Heart left ventricle (tissue), 13 donors: ENCODE results near the gene DUSP16.

Source experiments
- POLR2A ChIP-seq, 2 donors: fragments of 450-650 bp; IDR thresholded peaks; one replicate each; pipeline ENCODE4 v1.6.1; 2017; ENCODE audit warnings: antibody characterized with exemption in 2 of 2, mild to moderate bottlenecking in 2 of 2, moderate library complexity in 2 of 2
- TF ChIP-seq, protein P1 (sequence below), 12 donors: fragments of 200-600 bp; sonication (generic) in 4 of 12; IDR thresholded peaks; one replicate each; pipeline versions ENCODE4 v1.5.0 to v1.8.0; 2018 to 2022; ENCODE audit warnings: antibody characterized with exemption in 12 of 12, mild to moderate bottlenecking in 5 of 12
- donor health status: ischemic (EF 13 %, LVEDD 7.1; RV severe dilation, severe dysfunction).
- donor health status: DM: no; HTN: yes; CAD: no.
- donor health status: DM: no; HTN: no; CAD: no.
- donor health status: ischemic (EF 25% LVEDD 6.9; RV normal size, moderate dysfunction).
- donor health status: ischemic (EF 25% LVEDD 5.7; RV mildly dilated, moderate dysfunction).
- donor health status: ischemic (EF 35%, LVEDD 5.7; RV mildly dilated, moderate dysfunction).
- donor health status: nonischemic (EF 11% LVEDD 7.7; RV severe dilation, severe dysfunction).
- donor health status: DM: yes; HTN: yes; CAD: no.
- donor health status: PGD.
- donor health status: ischemic (EF 29% LVEDD 5.4; RV normal size, mild dysfunction).
- donor health status: nonischemic (EF 23%, LVEDD 6.1; RV moderate dilation, normal function).

DNA sequence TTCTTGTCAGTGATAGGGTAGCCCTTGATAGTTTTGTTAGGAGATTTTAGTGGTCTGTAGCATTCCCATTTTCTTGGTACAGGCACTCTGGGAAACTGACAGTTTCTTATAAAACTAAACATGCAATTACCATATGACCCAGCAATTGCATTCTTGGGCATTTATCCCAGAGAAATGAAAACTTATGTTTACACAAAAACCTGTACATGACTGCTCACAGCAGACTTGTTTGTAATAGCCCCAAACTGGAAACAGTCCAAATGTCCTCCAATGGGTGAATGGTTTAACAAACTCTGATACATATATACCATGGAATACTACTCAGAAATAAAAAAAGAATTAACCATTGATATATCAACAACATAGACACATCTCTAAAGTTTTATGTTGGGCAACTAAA, 130.3 kb downstream of the DUSP16 start:
- TF ChIP-seq, protein P1, sequence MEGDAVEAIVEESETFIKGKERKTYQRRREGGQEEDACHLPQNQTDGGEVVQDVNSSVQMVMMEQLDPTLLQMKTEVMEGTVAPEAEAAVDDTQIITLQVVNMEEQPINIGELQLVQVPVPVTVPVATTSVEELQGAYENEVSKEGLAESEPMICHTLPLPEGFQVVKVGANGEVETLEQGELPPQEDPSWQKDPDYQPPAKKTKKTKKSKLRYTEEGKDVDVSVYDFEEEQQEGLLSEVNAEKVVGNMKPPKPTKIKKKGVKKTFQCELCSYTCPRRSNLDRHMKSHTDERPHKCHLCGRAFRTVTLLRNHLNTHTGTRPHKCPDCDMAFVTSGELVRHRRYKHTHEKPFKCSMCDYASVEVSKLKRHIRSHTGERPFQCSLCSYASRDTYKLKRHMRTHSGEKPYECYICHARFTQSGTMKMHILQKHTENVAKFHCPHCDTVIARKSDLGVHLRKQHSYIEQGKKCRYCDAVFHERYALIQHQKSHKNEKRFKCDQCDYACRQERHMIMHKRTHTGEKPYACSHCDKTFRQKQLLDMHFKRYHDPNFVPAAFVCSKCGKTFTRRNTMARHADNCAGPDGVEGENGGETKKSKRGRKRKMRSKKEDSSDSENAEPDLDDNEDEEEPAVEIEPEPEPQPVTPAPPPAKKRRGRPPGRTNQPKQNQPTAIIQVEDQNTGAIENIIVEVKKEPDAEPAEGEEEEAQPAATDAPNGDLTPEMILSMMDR (IDR thresholded peaks at IDR 0.05) = no peak
- no peak for TF ChIP-seq POLR2A (IDR thresholded peaks at IDR 0.05)
